H1 (cell line): ENCODE results near the gene CGB3. TPM values are rescaled to one million over a fixed set of nuclear protein-coding genes. Genes with fewer than 3 reads are reported as not detected.

Source experiments
- CREB1 ChIP-seq: IDR thresholded peaks from 2 replicates; pipeline ENCODE4 v1.6.1; 2012; ENCODE audit warnings: inconsistent platforms
- SIRT6 ChIP-seq: IDR thresholded peaks from one replicate; pipeline ENCODE4 v1.7.1; 2012; ENCODE audit warnings: low read length, inconsistent platforms
- polyA plus RNA-seq, 7 experiments: library from polyadenylated mRNA; depleted of rRNA in 3 of 7; stranded (reverse) in 5 of 7; unstranded in 2 of 7; fragments of >200 nt in 5 of 7; fragments of 200-250 nt in 2 of 7; gene quantifications; 1 replicate in 5 of 7; 2 replicates in 1 of 7; 4 replicates in 1 of 7; pipeline versions ENCODE4 v1.2.1 to v1.2.3, GENCODE V29; 2011 to 2013; ENCODE audit warnings: missing spikeins in 2 of 7, mixed read lengths in 2 of 7
- total RNA-seq: library from RNA; stranded (reverse); fragmentation: NEBNext Ultra II Directional; extraction: Animal tissue kit (Norgen Biotek cat#: 25700); gene quantifications from 2 replicates; pipeline ENCODE4 v1.2.1, GENCODE V29; 2021
- TF ChIP-seq, protein P1 (sequence below): IDR thresholded peaks from 2 replicates; pipeline ENCODE4 v1.6.1; 2011; ENCODE audit warnings: low read depth, mild to moderate bottlenecking, low read length; ENCODE audit not compliant: insufficient read depth
- TF ChIP-seq, protein P2 (sequence below), 3 experiments: IDR thresholded peaks; 1 replicate in 2 of 3; 2 replicates in 1 of 3; pipeline versions ENCODE4 v1.5.1 to v1.6.1; 2011; ENCODE audit warnings: low read length in 3 of 3, mild to moderate bottlenecking in 3 of 3, inconsistent platforms in 2 of 3, low read depth in 1 of 3, moderate library complexity in 1 of 3; ENCODE audit not compliant: insufficient read depth in 1 of 3; ENCODE audit errors: control extremely low read depth in 1 of 3

CGB3 gene
- total and polyA plus RNA-seq, 2 of the 8 experiments (the other 6 are each of a cell fraction or from before 2014, with no cell fraction given): not detected

GRCh38 chr19:48977061-48977460 lies 47.1 kb downstream of the CGB3 start (continued):
- TF ChIP-seq, protein P1, sequence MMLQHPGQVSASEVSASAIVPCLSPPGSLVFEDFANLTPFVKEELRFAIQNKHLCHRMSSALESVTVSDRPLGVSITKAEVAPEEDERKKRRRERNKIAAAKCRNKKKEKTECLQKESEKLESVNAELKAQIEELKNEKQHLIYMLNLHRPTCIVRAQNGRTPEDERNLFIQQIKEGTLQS: no peak
- TF ChIP-seq CREB1 (no peak), SIRT6 (no peak)
- TF ChIP-seq, protein P2, sequence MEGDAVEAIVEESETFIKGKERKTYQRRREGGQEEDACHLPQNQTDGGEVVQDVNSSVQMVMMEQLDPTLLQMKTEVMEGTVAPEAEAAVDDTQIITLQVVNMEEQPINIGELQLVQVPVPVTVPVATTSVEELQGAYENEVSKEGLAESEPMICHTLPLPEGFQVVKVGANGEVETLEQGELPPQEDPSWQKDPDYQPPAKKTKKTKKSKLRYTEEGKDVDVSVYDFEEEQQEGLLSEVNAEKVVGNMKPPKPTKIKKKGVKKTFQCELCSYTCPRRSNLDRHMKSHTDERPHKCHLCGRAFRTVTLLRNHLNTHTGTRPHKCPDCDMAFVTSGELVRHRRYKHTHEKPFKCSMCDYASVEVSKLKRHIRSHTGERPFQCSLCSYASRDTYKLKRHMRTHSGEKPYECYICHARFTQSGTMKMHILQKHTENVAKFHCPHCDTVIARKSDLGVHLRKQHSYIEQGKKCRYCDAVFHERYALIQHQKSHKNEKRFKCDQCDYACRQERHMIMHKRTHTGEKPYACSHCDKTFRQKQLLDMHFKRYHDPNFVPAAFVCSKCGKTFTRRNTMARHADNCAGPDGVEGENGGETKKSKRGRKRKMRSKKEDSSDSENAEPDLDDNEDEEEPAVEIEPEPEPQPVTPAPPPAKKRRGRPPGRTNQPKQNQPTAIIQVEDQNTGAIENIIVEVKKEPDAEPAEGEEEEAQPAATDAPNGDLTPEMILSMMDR (IDR thresholded peaks at IDR 0.05; ENCODE audit: control extremely low read depth in 1 of 3, insufficient read depth in 1 of 3, low read depth in 1 of 3, low read length in 3 of 3): no peak
